ENCODE measurements around the gene FCHSD1. TPM values are rescaled to one million over a fixed set of nuclear protein-coding genes. Genes with fewer than 3 reads are reported as not detected.
A peak's percentile ranks its signal among the peaks of the same experiment; 100 is the strongest.

The FCHSD1 gene
- total RNA-seq, 1 experiment from 2014 or later, result 23.1 TPM

DNA sequence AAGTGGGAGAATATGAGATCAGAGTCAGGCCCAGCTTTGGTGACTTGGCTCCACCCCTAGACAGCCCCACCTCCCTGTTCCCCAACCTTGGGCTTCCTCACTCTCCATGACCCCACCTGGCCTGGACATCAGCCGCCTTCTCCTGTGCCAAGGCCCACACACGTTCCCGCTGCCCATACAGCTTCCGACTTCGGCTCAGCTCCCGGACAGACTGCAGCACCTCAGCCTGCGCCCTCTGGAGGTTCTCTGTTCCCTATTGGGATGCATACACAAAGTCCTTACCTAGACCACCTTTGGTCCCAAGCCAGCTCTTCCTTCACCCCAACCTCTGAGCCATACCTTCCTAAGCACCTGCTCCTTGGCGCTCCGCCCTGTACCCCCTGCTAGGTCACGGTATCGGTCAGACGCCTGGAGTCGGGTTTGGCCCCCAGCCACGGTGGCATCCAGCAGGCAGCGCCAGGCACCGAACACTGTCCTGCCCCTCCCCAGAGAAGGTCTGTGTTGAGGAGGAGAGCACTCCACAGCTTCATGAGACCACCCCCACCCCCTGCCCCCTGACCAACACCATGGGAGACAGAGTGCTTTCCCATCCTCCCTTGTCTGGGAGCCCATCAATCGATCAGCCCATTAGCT, 2.0 kb downstream of the FCHSD1 start:
- H2BK20ac ChIP-seq (ENCODE audit: low read depth, low read length, poor library complexity, severe bottlenecking), result no peak overlapping the region
- H3K4me2 ChIP-seq (ENCODE audit: insufficient read depth, insufficient read length, low read length), result no peak overlapping the region
- H2BK12ac ChIP-seq (ENCODE audit: insufficient read length, low read depth, low read length), result no peak overlapping the region
- no peak overlapping the region for H3K23ac ChIP-seq (ENCODE audit: insufficient read length, low read depth, low read length)
- H3K14ac ChIP-seq (ENCODE audit: insufficient read depth, low read length), result no peak overlapping the region
- H4K20me1 ChIP-seq (ENCODE audit: control insufficient read depth, insufficient read depth, insufficient read length), result no peaks in the 10 kb centered on the region
- H2AFZ ChIP-seq (ENCODE audit: low read length), result no peak overlapping the region
- no peak overlapping the region for H3K4ac ChIP-seq (ENCODE audit: low read depth, low read length)
- no peaks in the 10 kb centered on the region for H3K9me3 ChIP-seq (ENCODE audit: control insufficient read depth, low read depth, low read length)
- peaks cover 19 to 23% of the 10 kb centered on the region in 2 experiments for H3K4me1 Mint-ChIP-seq
- H3K9ac ChIP-seq (ENCODE audit: extremely low read depth, insufficient read length, low read length), result no peak overlapping the region
- H3K4me1 ChIP-seq (ENCODE audit: insufficient read depth, low read length), result no peaks in the 10 kb centered on the region; the same call in 1 of the 2 replicates
- H3T11ph ChIP-seq (ENCODE audit: low read length), result no peak overlapping the region
- TF ChIP-seq, protein P1, sequence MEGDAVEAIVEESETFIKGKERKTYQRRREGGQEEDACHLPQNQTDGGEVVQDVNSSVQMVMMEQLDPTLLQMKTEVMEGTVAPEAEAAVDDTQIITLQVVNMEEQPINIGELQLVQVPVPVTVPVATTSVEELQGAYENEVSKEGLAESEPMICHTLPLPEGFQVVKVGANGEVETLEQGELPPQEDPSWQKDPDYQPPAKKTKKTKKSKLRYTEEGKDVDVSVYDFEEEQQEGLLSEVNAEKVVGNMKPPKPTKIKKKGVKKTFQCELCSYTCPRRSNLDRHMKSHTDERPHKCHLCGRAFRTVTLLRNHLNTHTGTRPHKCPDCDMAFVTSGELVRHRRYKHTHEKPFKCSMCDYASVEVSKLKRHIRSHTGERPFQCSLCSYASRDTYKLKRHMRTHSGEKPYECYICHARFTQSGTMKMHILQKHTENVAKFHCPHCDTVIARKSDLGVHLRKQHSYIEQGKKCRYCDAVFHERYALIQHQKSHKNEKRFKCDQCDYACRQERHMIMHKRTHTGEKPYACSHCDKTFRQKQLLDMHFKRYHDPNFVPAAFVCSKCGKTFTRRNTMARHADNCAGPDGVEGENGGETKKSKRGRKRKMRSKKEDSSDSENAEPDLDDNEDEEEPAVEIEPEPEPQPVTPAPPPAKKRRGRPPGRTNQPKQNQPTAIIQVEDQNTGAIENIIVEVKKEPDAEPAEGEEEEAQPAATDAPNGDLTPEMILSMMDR (conservative IDR thresholded peaks at IDR 0.05), result no peak
- H4K5ac ChIP-seq (ENCODE audit: insufficient read length, low read depth, low read length), result no peak overlapping the region
- H3K27me3 Mint-ChIP-seq (ENCODE audit: low read depth), result peaks cover 7% of the 10 kb centered on the region; the same call in 1 of the 2 replicates
- H3K27me3 ChIP-seq (ENCODE audit: insufficient read depth, low read length), result no peaks in the 10 kb centered on the region
- DNase-seq, result no peak
- no peaks in the 10 kb centered on the region for H3K9me3 Mint-ChIP-seq
- peaks cover 8% of the 10 kb centered on the region for H3K23me2 ChIP-seq (ENCODE audit: insufficient read length, low read depth, low read length, poor library complexity, severe bottlenecking)
- peaks cover 11 to 44% (median 25%) of the 10 kb centered on the region in 3 experiments; a peak in 6 of 7 replicates for H3K36me3 Mint-ChIP-seq (ENCODE audit: insufficient read depth in 1 of 3, low read depth in 3 of 3)
- H4K91ac ChIP-seq (ENCODE audit: insufficient read length, low read depth, low read length), result no peak overlapping the region
- no peak overlapping the region for H3K18ac ChIP-seq (ENCODE audit: insufficient read length, low read depth, low read length)
- no peaks in the 10 kb centered on the region for H3K79me2 ChIP-seq (ENCODE audit: insufficient read depth, low read length)
- no peak overlapping the region for H3K27ac ChIP-seq (ENCODE audit: insufficient read length, low read depth, low read length)
- H3K27ac Mint-ChIP-seq, result no peak overlapping the region
- H3K79me1 ChIP-seq (ENCODE audit: insufficient read depth, low read depth, low read length, poor library complexity, severe bottlenecking), result no peaks in the 10 kb centered on the region
- no peak overlapping the region for H2BK15ac ChIP-seq (ENCODE audit: low read depth, low read length)
- no peak overlapping the region for H2AK5ac ChIP-seq (ENCODE audit: insufficient read length, low read length)
- H3K56ac ChIP-seq (ENCODE audit: insufficient read length, low read depth, low read length), result no peak overlapping the region
- no peak overlapping the region for H2BK5ac ChIP-seq (ENCODE audit: insufficient read length, low read length)
- no CpG with 5 or more reads among the region's 17 CpGs for WGBS (ENCODE audit: extremely low coverage, insufficient read length, low lambda C conversion rate)
- H3K4me3 Mint-ChIP-seq, result 0 out of 5 replicates have a peak overlapping the region, but pooled peaks of 1 of the 2 experiments have one; percentile 61
- no peak overlapping the region for H2BK120ac ChIP-seq (ENCODE audit: low read depth, low read length, poor library complexity, severe bottlenecking)
- H4K8ac ChIP-seq (replicated peaks; ENCODE audit: insufficient read length, low read depth, low read length), result no peak overlapping the region
